HG03565 (cell line): ENCODE data around the gene B3GNT5.

ENCODE experiments used
- ATAC-seq: cut with Tn5 transposase; IDR thresholded peaks from one replicate; pipeline ENCODE4 v1.9.1; 2021; ENCODE audit warnings: mild to moderate bottlenecking, moderate library complexity; ENCODE audit not compliant: unreplicated experiment

B3GNT5 gene

GRCh38 chr3:183287301-183287971, 34.4 kb downstream of the B3GNT5 start:
- ATAC-seq, result no peak

GRCh38 chr3:183288117-183288516, 35.1 kb downstream of the B3GNT5 start:
- no peak for ATAC-seq

DNA sequence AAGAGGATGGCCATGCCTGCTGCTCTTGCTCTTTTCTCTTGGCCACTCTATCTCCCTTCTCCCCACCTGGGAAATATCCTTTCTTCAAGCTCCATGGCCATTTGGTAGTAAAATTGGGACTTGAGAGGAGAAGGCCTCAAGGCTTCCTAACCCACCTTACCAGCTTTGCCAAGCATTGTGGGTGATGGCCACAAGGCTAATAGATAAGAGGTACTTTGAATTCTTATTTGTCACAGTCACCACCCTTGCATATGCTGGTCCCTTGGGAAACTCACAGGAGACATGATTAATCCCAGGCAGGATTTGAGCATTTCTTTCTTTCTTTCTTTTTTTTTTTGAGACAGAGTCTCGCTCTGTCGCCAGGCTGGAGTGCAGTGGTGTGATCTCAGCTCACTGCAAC, 37.2 kb downstream of the B3GNT5 start:
- no peak for ATAC-seq

GRCh38 chr3:183291497-183292031, 38.5 kb downstream of the B3GNT5 start:
- no peak for ATAC-seq

DNA sequence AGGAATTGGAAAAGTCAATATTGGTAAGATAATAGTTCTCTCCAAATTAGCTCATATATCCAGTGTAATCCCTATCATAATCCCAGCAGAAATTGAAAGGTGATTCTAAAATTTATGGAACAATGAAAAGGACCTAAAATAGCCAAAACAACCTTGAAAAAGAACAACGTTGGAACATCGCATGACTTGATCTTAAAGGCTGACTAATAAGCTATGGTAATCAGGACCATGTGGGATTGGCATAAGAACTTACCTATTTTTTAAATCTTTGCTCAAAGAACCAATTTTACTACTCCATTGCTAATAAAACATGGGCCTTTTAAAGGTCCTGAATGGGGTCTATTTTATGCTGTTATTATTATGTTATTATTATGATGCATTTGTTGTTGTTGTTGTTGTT, 40.9 kb downstream of the B3GNT5 start:
- ATAC-seq, result no peak

DNA sequence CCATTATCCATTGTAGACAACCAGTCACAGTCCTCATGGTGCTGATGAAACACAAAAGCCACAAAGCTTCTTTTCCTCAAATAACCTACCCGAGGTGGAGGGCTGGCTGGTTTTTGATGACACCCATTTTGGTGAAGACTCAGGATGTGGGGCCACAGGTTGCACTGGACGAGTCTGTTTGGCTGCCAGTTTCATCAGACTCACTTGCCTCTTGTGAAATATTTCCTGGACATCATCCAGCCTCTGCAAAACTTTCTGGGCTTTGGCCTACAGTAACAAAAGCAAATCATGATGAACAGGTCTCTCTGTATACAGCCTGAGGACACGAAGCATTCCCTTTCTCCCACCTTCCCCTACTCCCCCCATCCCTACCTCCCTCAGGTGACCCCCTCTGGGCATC, 42.2 kb downstream of the B3GNT5 start:
- no peak for ATAC-seq

- ATAC-seq, result no peak
These were observed 43.9 kb downstream of the B3GNT5 start for GRCh38 chr3:183296944-183297343.

DNA sequence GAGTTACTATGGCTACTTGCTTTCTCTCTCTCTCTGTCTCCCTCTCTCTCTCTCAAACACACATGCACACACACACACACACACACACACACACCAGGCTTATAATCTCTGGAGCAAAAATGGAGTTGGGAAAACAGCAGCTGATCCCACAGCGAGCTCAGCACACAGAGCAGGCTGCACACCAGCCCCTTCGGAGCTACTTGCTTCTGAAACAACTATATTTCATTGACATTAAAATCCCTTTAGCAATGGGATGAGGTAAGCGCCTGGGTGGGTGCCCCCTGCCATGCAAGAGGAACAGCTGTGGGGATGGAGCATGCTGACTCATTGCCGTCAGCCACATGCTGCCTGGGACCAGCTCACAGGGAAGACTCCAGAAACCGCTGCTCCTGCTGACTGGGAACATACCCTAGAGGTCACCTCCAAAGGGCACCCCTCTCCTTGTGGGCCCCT, 45.7 kb downstream of the B3GNT5 start:
- no peak for ATAC-seq

GRCh38 chr3:183299976-183300375, 46.9 kb downstream of the B3GNT5 start:
- ATAC-seq, result no peak

- no peak for ATAC-seq
These were observed 48.0 kb downstream of the B3GNT5 start for GRCh38 chr3:183300996-183301562.

DNA sequence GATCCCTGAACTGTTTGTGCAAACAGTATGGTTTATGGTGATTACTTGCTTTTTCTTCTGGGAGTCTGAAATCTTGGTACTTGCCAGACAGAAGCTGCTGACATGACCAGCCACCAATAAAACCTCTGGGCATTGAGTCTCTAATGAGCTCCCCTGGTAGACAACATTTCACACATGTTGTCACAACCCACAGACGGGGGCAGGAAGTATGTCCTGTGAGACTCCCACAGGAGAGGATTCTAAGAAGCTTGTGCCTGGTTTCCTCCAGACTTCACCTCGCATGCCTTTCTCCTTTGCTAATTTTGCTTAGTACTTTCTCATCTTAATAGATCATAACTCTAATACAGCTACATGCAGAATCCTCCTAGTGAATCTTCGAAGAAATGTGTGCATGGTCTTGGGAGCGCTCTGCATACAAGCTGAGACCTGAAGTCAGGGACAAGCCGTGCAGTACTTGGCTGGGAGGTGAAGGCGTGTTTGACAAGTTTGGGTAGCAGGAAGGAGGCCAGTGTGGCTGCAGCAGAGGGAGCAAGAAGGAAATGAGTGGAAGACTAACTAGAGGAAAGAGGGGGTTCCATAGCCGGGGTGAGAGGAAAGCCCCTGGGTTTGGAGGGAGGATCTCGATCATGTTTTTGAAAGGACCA, 49.0 kb downstream of the B3GNT5 start:
- no peak for ATAC-seq

DNA sequence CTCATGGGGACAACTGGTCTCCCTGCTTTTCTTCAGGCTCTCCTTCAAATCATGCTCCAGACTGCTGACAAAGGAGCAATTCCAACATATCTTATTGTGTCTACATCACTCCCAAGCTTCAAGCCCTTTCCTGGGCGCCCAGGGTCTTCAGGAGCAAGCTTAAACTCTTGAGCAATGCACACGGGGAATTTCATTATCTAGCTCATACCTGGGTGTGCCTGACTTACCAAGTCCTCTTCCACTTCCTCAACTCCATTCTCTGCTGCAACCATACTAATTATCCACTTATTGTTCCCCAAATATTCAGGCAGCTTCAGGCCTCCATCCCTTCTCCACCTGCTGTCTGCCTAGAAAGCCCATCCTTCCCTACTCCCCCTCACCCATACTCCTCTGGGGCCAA, 50.6 kb downstream of the B3GNT5 start:
- no peak for ATAC-seq

- peak; percentile 81 for ATAC-seq
These were observed 54.0 kb downstream of the B3GNT5 start for GRCh38 chr3:183306798-183307671.

DNA sequence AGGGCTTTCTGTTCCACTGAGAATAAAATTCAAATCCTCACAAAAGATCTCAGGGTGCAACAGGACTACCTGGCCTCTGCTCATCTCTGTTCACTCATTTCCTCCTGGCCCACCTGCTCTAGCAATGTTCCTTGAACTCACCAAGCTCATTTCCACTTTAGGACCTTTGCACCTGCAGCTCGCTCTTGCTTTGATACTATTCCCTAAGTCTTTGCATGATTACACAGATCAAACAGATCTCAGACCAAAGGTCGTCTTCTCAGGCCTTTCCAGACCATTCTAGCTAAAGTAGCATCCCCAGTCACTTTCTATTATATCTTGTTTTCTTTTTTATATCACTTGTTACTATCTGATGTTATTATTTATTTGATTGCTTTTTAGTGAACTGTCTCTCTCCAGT, 54.7 kb downstream of the B3GNT5 start:
- ATAC-seq, result no peak

- ATAC-seq, result no peak
These were observed 55.7 kb downstream of the B3GNT5 start for GRCh38 chr3:183308751-183309150.

DNA sequence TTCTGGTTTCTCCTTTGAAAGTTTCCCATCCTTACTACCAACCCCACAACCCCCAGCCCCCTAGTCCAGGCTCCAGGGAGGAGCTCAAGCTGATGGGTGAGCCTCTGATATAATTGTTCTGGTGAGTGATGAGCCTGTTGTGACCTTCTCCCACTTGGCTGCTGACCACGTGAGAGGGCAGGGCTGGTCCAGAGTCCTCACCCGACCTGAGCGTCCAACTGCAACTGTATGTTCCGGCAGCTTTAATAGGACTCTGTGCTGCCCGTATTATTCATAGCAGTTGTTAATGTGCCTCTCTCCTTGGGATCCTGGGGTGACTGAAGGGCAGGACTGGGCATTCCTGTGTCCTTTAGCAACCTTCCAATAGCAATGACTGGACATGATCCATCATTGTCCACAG, 56.2 kb downstream of the B3GNT5 start:
- no peak for ATAC-seq

GRCh38 chr3:183310936-183311335, 57.9 kb downstream of the B3GNT5 start:
- no peak for ATAC-seq

- no peak for ATAC-seq
These were observed 59.4 kb downstream of the B3GNT5 start for GRCh38 chr3:183312433-183312832.

DNA sequence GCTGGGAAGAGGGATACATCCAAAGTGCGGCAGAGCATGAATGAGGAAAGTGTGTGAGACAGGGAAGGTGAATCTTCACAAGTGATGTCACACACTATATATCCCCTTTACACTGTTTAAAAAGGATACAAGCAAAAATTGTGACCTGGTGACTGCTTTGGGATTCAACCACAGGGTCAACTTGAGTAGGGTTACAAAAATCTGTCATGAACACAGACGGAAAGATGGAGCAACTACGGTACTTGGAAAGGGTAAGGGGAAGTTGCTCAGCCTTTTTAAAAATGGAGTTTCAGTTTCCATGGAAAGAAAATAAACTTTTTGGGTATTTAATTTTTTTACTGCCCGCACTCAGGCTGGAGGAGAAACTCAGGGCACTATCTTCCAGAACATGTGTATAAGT, 60.3 kb downstream of the B3GNT5 start:
- no peak for ATAC-seq

- ATAC-seq, result no peak
These were observed 60.7 kb downstream of the B3GNT5 start for GRCh38 chr3:183313764-183314163.

GRCh38 chr3:183315739-183316138, 62.7 kb downstream of the B3GNT5 start:
- ATAC-seq, result no peak
